Globus pallidus (tissue), 1 donor: ENCODE results near the gene KNL1.
"Not testable (repeated sequence)": the region's sequence is repeated elsewhere in the genome, so short reads cannot be mapped to it uniquely, and the experiment has no call there.

Source experiments
- DNase-seq: peaks from one replicate; pipeline ENCODE4 v3.0.0-alpha.2; 2015; ENCODE audit warnings: low spot score

The KNL1 gene

DNA sequence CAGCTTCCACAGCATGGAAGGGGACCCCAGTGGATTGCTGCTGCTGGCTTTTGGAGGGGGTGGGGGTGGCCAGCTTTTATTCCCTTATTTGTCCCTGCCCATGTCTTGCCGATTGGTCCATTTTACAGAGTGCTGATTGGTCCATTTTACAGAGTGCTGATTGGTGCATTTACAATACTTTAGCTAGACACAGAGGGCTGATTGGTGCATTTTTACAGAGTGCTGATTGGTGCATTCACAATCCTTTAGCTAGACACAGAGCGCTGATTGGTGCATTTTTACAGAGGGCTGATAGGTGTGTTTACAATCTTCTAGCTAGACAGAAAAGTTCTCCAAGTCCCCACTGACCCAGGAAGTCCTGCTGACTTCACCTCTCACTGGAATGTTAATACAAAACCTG, 12.3 kb upstream of the KNL1 start:
- DNase-seq: not testable (repeated sequence)

- DNase-seq: no peak
Observed at GRCh38 chr15:40582726-40583246, 11.3 kb upstream of the KNL1 start.

DNA sequence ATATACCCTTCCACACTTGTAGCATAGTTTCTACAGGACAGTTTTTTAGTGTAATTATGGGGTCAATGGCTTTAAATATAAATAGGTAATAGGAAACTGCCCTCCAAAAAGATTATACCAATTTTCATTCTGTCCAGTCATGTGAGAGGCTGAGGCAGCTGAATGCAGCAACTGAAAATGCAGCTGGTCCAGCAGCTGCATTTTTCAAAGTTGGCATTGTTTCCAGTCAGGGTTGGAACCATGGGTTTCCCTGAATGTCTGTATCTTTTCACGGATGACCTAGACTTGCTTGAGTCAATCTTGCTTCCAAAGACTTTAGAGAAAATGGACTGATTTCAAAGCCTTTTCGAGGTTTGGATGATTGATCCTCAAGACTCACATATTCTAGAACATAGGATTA, 9.9 kb upstream of the KNL1 start:
- peak; percentile 81 for DNase-seq

DNA sequence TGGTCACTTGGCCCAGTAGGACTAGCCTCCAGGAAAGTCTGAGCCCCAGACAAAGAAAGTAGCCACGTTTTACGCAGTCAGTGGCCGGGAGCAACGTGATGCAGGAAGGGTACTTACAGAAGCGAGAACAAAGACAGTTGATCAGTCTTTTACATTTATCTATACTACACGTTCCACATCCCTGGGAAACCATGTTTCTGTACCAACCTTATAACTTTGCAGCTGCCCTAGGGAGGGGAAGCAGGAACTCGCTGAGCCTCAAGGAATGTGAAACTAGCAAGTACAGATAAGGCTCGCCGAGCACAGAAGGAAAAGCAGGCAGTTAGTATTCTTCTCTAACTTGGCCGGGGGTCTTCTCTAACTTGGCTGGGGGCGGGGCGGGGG, 3.4 kb upstream of the KNL1 start:
- no peak for DNase-seq

DNA sequence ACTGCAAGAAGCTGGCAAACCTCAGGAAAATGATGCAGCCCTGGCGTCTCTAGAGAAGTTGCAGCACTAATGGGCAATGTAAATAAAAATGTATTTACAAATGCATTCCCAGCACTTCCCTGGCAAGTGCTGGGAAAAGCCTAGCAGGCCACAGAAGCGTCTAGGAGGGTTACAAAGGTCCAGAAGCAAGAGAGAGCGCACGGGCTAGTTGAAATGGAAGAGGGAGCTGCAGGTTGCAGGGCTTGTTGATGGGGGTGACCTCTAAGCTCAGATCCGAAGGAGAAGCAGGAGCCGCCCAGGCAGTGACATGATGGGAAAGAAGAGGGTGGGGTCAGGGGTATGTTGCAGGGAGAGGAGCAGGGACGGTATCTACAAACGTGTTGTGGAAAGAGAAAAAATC, 2.7 kb upstream of the KNL1 start:
- no peak for DNase-seq

- DNase-seq: no peak
Observed at GRCh38 chr15:40593165-40593564, 884 bp upstream of the KNL1 start.

DNA sequence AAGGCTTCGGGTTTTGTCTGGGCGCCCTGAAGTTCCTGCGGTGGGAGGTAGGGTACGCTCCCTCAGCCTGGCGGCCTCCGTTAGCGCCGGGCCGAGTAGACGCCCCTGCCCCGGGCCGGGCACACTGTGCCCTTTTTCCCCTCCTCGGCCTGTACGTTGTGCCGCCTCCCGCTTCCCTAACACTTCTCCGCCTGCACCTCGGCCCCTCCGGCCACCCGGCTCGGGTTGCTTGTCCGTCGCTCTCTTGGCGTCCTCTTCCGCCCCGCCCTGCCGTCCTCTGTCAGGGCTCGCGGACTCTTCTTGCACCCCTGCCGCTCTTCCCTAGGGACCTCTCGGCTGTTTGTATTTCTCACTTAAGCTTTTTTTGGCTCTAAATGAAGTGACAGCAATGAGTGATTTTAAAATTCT, 384 bp downstream of the KNL1 start:
- no peak for DNase-seq

- no peak for DNase-seq
Observed at GRCh38 chr15:40595219-40595618, 1.2 kb downstream of the KNL1 start.

DNA sequence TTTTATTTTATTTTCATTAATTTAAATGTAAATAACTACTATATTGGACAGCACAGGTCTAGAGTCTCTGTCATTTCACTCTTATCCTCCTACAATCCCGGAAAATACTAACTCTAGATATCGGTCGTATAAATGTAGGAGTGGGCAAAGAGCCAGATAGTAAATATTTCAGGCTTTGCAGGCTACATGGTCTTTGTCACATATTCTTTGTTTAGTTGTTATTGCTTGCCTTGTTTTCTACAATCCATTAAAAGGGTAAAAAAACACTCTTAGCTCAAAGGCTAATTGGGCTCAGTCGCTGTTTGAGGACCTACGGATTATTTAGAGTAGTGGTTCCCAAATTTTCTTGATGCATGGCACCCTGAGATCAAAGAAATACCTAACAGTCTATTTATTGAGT, 1.7 kb downstream of the KNL1 start:
- no peak for DNase-seq

GRCh38 chr15:40597024-40597423, 3.0 kb downstream of the KNL1 start:
- DNase-seq: no peak

DNA sequence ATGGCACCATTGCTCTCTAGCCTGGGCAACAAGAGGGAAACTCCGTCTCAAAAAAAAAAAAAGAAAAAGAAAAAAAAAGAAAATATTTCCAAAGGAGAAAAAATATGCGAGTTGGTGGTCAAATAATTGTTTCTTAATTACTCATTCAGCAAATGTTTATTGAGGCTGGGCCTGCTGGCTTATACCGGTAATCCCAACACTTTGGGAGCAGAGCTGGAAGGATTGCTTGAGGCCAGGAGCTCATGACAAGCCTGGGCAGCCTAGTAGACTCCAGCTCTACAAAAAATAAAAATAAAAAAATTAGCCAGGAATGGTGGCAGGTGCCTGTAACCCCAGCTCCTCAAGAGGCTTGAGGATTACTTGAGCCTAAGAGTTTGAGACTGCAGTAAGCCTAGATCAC, 4.1 kb downstream of the KNL1 start:
- DNase-seq: no peak

- DNase-seq: no peak
Observed at GRCh38 chr15:40598672-40599071, 4.6 kb downstream of the KNL1 start.

- DNase-seq: no peak
Observed at GRCh38 chr15:40600956-40601355, 6.9 kb downstream of the KNL1 start.

DNA sequence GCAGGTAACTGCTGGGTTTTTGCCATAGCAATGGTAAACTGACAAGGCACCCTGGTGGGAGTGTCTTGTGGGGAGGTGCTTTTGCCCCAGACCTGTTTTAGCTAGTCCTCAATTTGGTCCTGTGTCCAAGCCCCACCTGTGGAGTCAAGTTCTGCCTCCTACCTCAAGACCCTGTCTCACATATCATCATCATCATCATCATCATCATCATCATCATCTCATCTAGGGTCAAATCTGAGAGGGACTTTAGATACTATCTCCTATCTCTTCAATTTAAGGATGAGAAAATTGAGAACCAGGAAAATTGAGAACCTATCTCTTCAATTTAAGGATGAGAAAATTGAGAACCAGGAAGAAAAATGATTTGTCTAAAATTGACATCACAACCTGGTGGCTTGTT, 9.9 kb downstream of the KNL1 start:
- DNase-seq: no peak

DNA sequence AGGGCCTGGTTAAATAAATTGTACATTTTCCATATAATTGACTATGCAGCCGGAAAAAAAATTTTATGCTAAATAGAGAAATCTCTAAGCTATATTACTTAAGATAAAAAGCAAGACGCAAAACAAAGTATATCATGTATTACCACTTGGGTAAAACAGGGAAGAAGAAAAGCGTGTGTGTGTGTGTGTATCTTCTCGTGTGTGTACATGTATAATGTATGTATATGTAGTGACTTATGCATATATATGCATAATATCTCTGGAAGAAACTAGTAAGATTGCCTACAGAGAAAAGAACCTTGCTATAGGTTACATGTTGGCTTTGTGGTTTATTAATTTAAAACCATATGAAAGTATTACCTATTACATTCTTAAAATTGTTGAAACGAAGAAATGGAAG, 19.0 kb downstream of the KNL1 start:
- no peak for DNase-seq

DNA sequence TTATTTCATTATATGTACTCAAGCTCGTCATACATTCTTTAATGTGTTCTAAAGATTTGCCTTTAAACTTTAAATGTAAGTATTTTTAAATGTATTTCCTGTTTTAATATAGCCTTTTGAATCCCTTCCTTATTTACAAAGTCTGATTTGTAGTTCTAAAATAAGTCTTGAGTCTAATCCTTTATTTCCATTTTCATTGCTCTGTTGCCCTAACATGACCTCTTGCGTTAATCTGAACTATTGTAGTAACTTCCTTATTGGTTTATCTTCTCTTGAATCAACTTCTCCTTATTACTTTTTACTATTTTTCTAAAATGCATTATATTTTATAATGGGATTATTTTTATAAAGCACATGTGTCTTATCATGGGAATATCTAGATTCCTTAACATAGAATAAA, 24.0 kb downstream of the KNL1 start:
- no peak for DNase-seq

DNA sequence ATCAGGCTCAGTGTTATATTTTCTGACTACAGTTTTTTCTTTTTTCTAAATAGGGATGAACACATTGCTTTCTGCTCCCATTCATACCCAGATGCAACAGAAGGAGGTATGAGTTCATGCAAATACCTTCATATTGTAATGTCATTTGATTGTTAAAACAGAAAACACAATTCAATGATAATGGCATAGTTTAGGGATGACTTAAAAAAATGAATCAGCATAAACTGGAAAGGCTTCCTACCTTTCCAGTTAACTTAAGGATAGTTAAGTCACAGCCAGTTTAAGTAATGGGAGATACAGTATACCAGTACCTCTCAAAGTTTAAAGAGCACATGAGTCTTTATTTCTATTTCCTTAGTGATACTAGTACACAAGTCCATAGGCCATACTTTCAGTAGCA, 24.9 kb downstream of the KNL1 start:
- DNase-seq: no peak

- no peak for DNase-seq
Observed at GRCh38 chr15:40623361-40623760, 29.3 kb downstream of the KNL1 start.

DNA sequence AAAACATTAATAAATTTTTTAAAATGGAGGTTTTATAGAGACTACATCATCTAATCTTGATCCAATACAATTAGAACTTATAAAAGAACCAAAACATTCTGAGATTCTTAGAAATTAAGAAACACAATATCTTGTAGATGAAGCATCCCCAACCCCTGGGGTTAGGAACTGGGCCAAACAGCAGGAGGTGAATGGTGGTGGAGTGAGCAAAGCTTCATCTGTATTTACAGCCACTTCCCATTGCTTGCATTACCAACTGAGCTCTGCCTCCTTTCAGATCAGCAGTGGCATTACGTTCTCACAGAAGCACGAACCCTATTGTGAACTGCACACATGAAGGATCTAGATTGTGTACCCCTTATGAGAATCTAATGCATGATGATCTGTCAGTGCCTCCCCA, 36.3 kb downstream of the KNL1 start:
- DNase-seq: no peak

- DNase-seq: no peak
Observed at GRCh38 chr15:40633178-40633577, 39.1 kb downstream of the KNL1 start.

GRCh38 chr15:40637221-40637745, 43.2 kb downstream of the KNL1 start:
- no peak for DNase-seq

DNA sequence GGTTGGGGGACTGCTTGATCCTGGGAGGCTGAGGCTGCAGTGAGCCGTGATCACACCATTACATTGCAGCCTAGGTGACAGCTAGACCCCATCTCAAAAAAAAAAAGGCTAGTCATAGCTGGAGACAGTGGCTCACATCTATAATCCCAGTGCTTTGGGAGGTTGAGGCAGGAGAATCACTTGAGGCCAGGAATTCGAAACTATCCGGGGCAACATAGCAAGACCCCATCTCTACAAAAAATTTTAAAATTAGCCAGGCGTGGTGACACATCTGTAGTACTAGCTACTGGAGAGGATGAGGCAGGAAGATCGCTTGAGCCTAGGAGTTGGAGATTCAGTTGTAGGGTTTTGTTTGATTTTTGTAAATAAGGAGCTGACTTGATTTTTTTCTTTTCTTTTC, 45.6 kb downstream of the KNL1 start:
- DNase-seq: no peak

DNA sequence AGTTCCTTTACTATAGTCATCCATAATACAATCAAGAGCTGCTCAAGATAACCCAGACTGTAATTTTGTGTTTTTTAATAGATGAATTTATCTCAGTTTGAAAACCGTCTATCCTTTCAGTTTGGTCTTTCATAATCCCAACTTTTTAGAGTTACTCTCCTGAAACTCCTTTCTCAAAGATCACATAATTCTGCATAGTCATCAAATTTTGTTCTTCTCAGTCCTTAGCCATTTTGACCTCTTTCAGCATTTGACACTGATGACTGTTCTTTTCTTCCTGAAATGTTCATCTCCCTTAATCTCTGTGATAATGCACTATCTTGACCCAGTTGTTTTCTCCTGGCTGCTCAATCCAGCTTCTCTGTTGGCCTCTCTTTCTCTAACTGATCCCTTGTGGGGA, 53.5 kb downstream of the KNL1 start:
- no peak for DNase-seq

- DNase-seq: no peak
Observed at GRCh38 chr15:40650479-40650878, 56.4 kb downstream of the KNL1 start.

DNA sequence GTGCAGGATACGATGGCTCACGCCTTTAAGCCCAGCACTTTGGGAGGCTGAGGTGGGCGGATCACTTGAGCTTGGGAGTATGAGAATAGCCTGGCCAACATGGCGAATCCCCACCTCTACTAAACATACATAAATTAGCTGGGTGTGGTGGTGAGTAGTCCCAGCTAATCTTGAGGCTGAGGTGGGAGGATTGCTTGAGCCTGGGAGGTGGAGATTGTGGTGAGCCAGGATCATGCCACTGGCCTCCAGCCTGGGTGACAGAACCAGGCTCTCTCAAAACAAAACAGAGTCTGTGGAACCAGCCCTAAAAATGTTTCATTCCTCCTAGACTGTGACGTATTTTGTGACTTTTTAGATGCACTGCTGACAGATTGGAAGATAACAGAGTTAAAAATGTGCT, 66.6 kb downstream of the KNL1 start:
- no peak for DNase-seq
